EH (cell line): Measurements from ENCODE around the gene ASB7.
"Not testable (repeated sequence)": the region's sequence is repeated elsewhere in the genome, so short reads cannot be mapped to it uniquely, and the experiment has no call there.

Experiments
- DNase-seq: peaks from one replicate; pipeline ENCODE4 v3.0.0-alpha.2; 2015; ENCODE audit warnings: low read depth

The ASB7 gene, protein sequence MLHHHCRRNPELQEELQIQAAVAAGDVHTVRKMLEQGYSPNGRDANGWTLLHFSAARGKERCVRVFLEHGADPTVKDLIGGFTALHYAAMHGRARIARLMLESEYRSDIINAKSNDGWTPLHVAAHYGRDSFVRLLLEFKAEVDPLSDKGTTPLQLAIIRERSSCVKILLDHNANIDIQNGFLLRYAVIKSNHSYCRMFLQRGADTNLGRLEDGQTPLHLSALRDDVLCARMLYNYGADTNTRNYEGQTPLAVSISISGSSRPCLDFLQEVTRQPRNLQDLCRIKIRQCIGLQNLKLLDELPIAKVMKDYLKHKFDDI

DNA sequence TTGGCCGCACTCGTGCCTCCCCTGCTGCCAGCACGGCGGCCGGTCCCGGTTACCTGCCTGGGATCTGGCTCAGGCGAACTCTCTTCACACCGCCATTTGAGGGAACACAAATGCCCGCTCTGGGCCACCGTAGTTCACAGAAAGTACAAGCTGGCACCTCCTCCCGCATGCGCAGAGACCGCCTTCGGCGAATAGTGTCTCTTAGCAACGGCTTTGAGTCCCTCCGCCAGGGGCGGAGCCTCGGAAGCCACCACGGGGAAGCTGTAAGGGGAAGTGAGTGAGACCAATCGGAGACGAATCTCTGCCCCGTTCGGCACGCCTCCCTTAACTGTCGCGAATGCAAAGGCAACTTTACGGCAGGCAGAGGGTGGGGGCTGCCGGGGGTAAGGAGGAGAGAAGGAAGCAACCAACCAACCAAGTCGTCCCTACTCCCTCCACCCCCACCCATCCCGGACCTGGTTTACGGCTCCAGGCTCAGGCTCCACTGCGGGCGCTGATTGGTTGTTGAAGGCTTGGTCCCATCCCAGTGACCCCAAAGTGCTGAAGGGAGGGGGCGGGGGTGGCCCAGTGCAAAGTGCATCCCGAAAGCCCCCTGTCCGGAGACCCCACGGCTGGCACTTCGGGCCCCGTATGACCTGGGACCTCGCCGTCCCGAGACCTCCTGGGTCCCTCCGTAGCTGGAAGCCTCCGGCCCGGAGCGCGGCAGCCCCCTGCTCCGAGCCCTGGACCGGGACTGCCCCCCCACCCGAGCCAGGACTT is at the start of gene ASB7, which contains the start of gene LINS1:
Gene ASB7 (plus strand): TSS at position 526 of the 759 bp plus-strand sequence. CDS start 9,628 bp downstream, outside the sequence.
Gene LINS1 (minus strand): TSS at position 121 of the 759 bp plus-strand sequence. CDS start 21,342 bp downstream, outside the sequence.
- peak; percentile 100 for DNase-seq

DNA sequence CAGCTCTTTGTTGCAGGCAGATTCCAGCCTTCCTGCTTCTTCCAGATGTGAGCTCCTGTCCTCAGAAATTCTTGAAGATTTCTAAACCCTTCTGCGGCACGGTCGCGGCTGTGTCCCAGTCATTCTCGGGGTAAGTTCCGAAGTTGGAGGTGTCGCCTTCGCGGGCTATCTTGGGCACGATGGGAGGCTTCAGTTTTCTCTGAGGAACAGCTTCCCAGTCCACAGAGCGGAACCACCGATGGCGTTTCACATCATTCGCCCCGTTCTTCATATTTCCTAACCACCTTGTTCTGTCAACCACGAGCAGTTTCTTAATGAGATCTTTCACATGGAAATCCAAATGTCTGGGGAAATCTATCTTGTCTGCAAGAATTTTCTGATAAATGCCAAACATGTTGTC is 48.9 kb upstream of the ASB7 start:
- no peak for DNase-seq

DNA sequence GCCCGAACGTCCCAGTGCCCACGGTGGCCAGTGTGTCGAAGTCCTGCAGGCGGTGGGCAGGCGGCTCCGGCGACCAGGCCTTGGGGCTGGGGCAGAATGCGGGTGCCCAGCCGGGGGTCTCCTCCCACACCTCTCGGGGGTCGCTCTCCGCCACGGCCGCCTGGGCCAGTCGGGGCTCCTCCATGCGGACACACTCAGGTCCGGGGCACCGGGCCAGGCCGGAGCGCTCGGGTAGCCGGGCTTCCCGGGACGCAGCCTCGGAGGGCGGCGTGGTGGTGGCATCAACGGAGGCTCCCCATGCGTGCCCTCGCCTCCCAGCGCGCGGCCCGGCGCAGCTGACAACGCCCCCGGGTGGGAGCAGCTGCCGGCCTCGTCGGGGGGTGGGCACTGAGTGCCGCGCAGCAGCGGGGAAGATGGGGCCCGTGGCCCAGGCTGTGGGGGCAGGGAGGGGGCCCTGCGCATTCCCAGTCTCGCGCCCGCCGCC is 43.6 kb upstream of the ASB7 start:
- DNase-seq, result no peak

DNA sequence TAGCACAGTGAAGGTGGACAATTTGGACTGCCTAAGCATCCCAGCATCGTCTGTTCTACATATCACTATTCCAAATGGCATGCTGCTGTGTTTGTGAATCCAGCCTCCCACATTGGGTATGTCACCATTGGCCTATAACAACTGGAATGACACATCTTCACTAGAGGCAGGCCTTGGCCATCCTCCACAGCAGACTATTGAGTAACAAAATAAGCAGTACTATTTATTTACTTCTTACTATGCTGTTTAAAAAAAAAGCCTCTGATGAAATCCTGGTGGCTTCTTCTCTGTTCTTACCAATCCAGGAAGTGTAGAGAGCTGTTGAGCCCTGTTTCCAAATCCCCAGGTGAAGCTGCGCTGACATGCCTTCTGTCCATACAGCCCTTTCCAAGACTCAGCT is 43.1 kb upstream of the ASB7 start:
- DNase-seq, result peak; percentile 49

DNA sequence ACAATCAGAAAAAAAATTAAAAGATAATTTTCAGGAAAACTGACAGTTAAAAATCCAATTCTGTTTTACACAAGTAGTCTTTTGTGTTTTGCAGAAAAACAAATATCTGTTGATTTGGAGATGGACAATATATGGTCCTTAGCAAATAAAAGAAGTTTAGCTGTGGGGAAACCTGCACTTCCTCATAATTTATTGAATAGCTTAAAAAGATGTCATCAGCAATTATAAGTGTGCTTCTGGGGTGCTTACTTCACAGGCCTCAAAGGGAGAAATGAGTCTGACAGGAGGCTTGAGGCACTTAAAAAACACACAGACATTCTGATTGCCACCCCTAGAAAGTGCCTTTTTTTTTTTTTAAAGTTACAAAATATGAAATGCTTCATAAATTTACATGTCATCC is 42.1 kb upstream of the ASB7 start:
- no peak for DNase-seq

DNA sequence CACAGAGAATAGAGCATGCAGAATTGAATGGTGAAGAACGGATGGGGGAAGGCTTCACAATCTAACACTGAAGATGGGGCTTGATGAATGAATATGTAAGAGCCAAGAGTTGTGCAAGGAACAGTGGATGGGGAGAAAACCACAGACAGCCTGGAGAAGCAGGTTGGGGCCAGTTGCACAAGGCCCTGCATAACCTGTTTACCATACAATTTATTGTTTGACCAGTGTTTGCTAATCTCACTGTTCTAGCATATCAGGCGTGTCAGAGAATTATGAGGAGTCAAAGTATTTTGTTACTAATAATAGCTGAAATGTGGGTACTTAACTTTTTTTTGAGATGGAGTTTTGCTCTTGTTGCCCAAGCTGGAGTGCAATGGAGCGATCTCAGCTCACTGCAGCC is 36.8 kb upstream of the ASB7 start:
- DNase-seq, result no peak

DNA sequence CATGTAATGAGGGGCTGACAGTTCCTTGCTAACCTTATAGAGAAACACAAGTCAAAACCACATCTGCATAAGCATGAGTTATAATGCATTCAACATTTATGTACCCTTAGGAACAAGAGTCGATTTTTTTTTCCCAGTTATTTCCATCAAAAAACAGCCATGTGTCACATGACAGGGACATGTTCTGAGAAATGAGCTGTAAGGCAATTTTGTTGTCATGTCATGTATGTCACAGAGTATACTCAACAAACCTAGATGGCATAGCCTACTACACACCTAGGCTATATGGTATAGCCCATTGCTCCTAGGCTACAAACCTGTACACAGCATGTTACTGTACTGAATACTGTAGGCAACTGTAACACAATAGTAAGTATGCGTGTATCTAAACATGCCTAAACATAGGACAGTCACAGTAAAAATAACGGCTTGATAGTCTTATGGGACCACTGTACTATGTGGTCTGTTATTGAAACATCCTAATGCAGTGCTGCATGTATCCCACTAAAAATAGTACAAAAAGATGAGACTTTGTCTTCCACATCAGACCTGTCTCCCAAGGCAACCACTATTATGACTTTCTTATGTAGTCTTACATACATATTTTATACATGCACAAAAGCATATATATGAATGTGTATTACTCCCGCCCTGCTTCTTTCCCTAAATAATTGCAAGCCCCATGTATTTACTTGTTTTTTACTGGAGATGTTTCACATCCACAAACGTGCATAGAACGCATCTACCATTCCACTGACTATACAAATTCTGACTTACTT is 35.4 kb upstream of the ASB7 start:
- DNase-seq, result no peak

DNA sequence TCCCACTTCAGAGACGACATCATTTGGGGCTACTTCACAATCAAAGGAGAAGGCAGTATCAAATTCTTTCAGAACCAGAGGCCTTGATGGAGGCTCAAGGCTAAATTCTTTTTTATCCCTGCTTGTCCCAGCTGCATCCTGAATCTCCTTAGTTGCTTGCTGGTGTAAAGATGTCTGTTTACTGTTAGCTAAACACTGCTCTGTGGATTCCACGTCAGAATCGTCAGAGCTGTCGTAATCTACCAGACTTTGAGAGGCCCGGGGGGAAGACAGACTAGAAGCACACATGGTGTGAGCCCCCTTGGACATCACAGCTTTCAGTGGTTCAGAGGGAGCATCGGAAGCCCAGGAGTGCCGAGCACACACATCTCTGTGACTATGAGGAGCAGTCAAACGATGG is 33.0 kb upstream of the ASB7 start:
- DNase-seq, result no peak

DNA sequence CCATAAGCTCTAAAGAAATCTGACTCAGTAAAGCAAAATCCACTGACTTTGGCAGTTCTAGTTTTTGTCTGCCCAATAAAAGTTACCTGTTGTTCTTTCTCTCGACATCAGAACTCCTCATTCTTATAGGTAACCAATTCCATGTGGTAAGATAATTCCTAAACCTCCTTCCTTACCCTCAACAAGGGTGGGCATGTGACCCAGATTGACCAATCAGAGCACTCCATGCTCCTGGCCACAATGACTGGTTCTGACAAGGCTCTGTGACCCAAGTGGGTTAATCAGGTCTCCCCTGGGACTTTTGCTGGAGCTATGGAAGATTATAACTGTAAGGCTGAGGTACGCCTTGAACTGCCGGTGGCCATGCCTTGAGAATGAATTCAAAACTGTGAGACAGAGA is 32.1 kb upstream of the ASB7 start:
- peak; percentile 23 for DNase-seq

DNA sequence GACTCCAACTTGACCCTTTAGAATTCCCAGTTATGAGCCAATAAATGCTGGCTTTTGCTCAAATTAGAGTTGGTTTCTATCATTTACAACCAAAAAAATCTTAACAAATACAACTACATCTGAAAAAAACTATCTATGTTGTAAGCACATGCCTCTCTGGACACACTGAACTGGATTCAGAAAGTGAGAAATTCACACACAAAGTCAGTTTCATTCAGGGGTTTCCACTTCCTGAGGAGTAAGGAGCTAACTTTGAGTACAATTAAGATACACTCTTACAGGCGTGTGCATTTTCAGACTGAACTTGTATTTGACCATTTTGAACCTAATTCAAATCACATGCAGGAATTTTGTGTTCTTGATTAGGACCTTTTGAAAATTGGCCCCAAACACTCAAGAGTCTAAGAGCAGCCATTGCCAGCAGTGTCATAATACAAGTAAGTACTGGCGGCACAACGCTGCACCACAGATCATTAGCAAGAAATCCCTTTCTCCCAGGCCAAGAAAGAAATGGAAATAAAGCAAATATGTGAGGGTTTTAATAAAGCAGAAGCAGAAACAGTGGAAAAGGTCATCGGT is 31.6 kb upstream of the ASB7 start:
- DNase-seq, result no peak

DNA sequence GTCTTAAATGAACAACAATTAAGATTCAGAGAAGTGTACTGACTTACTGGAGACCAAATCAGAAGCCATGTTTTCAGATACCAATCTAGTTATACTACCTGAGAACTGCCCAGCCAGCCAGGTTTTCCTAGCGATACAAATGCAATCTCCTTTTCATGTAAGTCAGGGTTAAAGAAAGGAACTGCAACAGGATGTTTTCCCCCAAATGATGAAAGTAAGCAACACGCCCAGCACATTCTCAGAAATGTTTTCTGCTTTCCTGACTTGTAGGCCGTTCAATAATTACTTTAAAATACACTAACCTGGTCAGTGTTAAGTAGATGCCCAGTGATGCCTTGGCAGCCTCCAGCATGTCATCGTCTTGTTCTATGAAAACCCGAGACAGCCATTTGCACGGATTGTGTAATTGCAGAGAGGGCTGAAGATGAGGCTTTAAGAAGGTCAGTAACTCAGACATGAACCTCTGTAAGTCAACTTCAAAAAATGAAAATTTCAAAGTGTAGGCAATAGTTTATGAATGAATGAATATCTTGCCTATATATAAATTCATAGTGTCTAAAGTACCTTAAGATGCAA is 30.7 kb upstream of the ASB7 start:
- no peak for DNase-seq

DNA sequence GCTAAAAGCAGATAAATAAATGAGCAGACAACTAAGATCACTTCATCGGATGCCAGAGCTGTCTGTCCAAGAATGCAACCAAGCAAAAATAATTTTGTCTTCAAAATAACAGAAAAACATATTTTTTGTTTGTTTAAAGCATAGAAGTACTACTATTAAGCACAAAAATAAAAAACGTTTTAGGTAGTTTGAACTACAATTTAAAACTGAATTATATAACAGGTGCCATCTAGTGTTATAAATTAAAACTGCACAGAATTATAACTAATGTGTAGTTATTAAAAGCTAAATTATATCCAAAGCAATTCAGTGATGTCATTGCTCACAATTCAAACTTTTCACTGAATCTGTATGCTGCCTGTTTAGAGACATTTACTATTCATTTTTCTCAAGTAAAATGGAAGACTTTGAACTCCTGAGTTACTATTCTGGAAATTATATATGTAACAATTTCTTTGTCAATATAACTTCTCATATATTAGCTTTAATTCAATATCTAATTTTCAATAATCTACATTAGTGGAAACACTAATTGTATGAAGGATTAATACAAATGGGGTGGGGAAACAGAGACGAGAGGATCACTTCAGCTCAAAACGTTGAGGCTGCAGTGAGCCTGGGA is 29.9 kb upstream of the ASB7 start:
- peak; percentile 15 for DNase-seq

DNA sequence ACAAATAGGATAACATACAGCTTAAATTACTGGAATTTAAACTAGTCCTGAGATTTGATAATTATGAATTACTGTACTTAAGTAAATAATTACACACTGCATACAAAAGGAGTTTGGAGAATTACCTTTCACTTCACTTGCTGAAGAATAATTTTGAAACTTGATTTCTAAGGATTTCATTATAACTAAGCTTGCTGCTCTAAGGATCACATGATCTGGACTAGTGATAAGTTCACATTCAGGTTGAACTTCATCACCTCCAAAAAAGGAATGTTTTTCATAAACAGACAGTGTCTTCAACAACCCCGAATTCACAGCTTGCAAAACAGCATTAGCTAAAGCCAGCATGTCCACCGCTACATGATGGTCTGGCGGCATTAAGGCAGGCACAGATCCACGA is 28.9 kb upstream of the ASB7 start:
- DNase-seq, result no peak

DNA sequence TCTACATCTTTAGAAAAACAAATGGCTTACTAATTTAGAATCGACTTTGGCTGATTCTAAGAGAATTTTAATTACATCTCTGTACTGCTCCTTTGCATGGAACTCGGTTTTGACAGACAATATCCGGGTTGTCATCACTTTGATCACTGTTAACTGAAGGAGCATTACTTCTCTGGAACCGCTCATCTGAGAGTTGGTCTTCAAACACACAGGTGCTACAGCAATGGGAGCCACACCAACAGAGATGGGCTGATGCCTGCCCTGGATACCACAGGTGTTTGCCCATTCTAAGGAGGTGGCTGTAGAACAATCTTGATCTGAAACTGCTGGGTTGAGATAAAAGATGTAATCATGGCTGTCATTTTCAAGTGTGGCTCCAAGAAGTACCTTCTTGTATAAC is 22.0 kb upstream of the ASB7 start:
- DNase-seq, result no peak

DNA sequence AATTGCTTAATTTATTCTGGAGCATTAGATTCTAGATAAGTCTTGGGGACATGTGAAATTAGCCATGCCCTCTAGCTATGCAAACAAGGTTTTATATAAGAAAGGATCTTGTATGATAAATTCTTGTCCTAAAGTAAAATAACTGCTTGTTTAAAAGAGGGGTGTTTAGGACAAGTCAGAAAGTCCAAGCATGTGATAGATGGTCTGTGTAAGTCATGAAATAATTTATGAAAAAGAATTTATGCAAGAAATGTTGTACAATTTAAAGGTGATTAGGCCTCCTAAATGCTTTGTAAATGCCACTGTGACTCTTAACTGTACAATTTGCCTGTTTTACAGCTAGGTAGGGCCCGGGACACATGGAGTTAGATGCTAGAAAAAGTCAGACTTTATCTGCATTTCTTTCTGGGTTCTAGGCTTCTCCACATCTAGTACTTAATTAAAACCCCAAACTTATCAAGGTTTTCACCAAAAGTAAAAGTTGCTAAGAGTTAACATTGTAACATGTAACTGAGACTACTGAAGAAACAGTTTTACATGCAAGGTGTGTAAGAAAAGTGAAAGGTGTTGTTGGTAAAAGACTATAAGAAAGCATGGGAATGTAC is 13.6 kb upstream of the ASB7 start:
- DNase-seq, result no peak

DNA sequence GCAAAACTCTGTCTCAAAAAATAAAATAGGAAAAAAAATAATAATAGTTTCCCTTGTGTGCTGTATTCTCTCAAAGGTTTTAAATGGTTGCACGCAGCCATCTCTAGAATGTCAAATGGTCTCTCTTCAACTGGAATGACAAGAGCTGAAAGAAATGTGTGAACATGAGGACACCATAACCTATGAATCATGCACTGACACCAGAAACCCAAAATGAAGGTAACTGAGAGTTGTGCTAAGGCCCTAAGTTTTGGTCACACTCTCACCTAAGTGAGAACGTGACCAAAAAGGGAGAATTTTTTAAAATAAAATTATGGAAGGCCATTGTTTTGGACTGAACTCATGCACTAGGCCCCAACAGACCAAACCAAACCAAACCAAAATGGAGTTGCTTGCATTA is 11.2 kb upstream of the ASB7 start:
- DNase-seq, result not testable (repeated sequence)

DNA sequence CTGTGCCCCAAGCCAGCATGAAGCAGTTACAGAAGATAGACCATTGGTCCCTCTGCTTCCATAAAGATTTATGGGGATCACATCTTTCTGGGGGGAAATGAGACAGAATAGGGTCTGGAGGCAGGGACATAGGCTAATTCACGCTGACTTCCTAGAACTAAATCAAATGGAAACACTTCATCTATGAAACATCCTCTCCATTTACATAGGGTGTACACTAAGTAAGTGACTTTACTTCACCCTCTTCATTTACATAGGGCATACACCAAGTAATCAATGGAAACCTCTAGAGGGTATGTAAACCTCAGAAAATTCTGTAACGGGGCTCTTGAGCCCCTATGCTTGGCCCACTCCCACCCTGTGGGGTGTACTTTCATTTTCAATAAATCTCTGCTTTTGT is 10.6 kb upstream of the ASB7 start:
- no peak for DNase-seq

DNA sequence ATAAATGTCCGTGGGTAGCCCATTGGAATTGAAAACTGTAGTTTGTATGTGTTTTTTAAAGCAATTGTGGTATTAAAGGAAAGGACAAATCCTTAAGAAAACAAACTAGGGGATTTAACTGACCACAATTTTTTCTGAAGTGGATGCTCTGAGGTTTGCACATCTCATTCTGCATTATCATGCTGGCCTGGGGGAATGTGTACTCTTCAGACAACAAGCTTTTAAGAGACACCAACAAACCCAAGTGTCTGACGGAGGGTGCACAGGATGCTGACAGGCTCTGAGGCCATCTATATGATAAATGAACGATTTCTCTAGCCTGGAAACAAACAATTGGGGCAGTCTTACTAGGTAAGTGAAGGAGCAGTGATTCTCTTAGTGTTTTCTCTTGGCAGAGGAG is 9.5 kb upstream of the ASB7 start:
- DNase-seq, result peak; percentile 68

DNA sequence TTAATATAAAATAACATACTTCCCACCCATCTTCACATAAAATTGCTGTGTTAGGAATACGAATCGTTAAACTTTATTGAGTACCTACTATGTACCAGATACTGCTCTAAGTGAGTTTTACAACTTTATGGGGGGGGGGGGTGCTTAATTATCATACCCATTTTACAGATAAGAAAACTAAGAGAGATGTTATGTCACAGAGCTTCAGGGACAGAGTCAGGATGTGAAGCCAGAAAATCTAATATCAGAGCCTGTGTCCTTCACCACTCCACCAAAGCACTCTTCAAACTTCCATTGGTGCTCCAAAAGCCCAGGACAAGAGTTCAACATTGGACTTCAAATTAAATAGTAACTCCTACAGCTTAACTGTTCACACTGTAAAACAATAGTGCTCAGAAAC is 9.0 kb upstream of the ASB7 start:
- no peak for DNase-seq

DNA sequence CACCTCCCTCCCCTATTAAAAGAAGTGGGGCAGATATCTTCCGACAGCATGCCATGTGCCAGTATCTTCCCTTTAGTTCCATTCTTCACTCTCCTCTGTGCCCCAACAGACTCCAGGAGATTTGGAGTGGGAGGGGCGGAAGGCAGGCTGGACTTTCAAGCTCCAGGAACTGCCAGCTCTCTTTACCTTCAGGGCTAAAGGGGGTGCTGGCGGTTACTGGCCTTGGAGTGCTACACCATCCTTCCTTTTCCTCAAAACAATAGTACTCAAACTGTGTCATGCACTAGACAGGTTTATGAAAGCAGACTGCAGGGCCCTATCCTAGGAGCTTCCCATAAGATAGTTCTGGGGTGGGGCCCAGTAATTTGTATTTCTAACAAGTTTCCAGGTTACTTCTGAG is 6.4 kb upstream of the ASB7 start:
- DNase-seq, result no peak

DNA sequence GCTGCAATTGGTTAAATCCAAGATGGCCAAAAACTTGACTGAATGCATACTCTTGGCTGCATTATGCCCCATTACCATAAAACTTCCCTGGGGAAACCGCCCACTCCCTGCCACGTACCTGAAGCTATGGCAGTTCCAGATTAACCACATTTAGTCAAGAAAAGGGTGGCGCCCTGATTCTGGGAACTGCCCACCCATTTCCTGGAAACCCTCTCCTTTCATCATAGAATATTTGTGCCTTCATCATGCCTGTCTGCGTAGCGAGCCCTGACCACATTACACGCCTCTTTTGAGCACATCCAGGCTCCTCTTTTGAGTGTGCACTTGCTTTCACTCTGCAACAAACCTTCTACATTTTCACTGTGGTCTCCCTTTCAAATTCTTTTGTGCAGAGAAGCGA is 5.6 kb upstream of the ASB7 start:
- no peak for DNase-seq
